Memory B cell (primary cell): ENCODE results near the gene CTDSP2.
"Not testable (repeated sequence)": the region's sequence is repeated elsewhere in the genome, so short reads cannot be mapped to it uniquely, and the experiment has no call there.

ENCODE experiments used
- ATAC-seq: fragments of 150-1000 bp; cut with Tn5 transposase; 2 replicates; pipeline ENCODE4 v1.10.0; 2021; ENCODE audit warnings: low read depth, mild to moderate bottlenecking, moderate library complexity
- DNase-seq, 2 donors: peaks; one replicate each; pipeline ENCODE4 v3.0.0; 2022; ENCODE audit warnings: low spot score in 2 of 2
- H3K27ac Mint-ChIP-seq: one replicate; pipeline ENCODE4 v1.8.0; 2022; ENCODE audit warnings: mild to moderate bottlenecking, moderate library complexity, mixed read lengths
- H3K27me3 Mint-ChIP-seq: one replicate; pipeline ENCODE4 v1.8.0; 2022; ENCODE audit warnings: mixed read lengths
- H3K36me3 Mint-ChIP-seq: one replicate; pipeline ENCODE4 v1.8.0; 2022; ENCODE audit warnings: mild to moderate bottlenecking, mixed read lengths
- H3K4me1 Mint-ChIP-seq: one replicate; pipeline ENCODE4 v1.8.0; 2022; ENCODE audit warnings: mixed read lengths
- H3K4me3 Mint-ChIP-seq: one replicate; pipeline ENCODE4 v1.8.0; 2022; ENCODE audit warnings: mild to moderate bottlenecking, moderate library complexity, mixed read lengths
- H3K9me3 Mint-ChIP-seq: one replicate; pipeline ENCODE4 v1.8.0; 2022; ENCODE audit warnings: mixed read lengths

Gene CTDSP2

DNA sequence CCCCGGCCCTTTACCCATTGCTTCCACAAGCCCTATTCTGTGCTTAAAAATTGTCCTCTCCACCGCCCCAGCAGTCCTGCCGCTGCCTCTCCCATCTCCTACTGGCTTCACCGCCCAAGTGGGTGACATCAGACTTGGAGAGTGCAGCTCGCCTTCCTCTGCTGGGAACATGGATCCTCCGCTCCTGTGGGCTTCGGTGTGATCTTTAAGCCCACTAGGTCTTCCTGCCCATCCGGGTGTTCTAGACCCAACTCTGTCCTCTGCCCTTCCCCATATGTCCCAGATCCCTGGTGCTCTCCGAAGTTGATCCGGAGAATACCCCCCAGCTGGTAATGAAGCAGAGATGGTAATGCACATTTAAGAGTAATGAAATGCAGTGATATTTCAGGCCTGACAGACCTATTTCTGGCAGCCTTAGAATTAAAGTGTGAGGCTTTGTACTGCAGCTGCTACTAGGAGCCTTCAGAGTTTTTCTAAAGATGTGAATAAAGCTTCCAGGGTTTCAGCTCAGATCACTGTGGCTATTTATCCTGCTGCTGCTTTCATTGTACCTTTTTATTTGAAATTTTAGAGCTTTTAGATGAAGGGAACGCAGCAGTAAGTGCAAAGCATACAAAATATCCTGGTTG, 22.9 kb upstream of the CTDSP2 start:
- no peak overlapping the region for H3K27ac Mint-ChIP-seq

DNA sequence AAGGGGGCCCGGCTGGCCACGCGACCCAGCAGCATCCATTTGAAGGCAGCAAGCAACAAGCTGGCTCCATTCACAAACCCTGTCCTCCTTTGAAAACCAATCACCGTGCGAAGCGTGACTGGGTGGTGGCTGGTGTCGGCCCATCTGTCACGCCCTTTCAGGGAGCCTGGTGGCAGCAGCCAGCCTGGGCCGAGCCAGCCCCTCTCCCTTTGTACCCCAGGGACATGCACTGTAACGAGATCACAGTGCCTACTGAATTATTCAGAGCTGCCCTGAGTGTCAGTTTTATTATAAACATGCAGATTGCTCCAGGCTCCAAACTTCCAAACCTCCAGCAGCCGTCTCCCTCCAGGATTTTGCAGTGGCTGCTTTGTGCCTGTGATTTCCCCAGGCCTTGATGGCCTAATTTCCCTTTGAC, 22.3 kb upstream of the CTDSP2 start:
- peaks cover 19% of the 10 kb centered on the region for H3K27me3 Mint-ChIP-seq
- H3K9me3 Mint-ChIP-seq, result no peaks in the 10 kb centered on the region
- DNase-seq, result no peak

More for the DNA sequence above, 22.9 kb upstream of the CTDSP2 start:
- Mint-ChIP-seq H3K27me3 (peaks cover 19% of the 10 kb centered on the region), H3K4me3 (no peak overlapping the region), H3K9me3 (no peaks in the 10 kb centered on the region), H3K36me3 (peaks cover 4% of the 10 kb centered on the region), H3K4me1 (peaks cover 5% of the 10 kb centered on the region)
- no peak for ATAC-seq
- no peak for DNase-seq

DNA sequence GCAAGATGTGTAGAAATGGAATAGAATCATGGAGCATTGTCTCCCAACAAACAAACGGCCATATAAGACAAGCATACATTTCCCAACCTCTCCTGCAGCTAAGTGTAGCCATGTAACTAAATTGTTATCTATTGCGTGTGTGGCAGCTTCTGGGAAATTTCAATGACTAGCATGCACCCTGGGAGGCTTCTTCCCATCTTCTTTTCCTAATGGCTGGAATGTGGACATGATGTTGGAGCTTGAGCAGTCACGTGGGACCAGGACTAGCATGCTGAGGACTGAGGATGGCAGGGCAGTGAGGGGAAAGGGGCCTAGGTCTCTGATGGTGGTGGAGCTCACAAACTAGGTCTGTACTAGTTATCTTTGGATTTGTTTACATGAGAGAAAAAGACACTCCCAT, 21.7 kb upstream of the CTDSP2 start:
- Mint-ChIP-seq H3K4me3 (no peak overlapping the region), H3K27ac (no peak overlapping the region), H3K9me3 (no peaks in the 10 kb centered on the region), H3K4me1 (peaks cover 2% of the 10 kb centered on the region), H3K36me3 (peaks cover 4% of the 10 kb centered on the region), H3K27me3 (peaks cover 21% of the 10 kb centered on the region)
- no peak for ATAC-seq
- no peak for DNase-seq

More for the DNA sequence above, 22.3 kb upstream of the CTDSP2 start:
- Mint-ChIP-seq H3K4me3 (no peak overlapping the region), H3K27ac (no peak overlapping the region), H3K36me3 (peaks cover 4% of the 10 kb centered on the region), H3K4me1 (peaks cover 2% of the 10 kb centered on the region)
- no peak for ATAC-seq

- Mint-ChIP-seq H3K4me1 (peaks cover 2% of the 10 kb centered on the region), H3K27ac (no peak overlapping the region), H3K27me3 (peaks cover 20% of the 10 kb centered on the region), H3K9me3 (no peaks in the 10 kb centered on the region), H3K36me3 (peaks cover 2% of the 10 kb centered on the region), H3K4me3 (no peak overlapping the region)
- DNase-seq (no peak), ATAC-seq (no peak)
These were observed 19.9 kb upstream of the CTDSP2 start for GRCh38 chr12:57866308-57867019.

DNA sequence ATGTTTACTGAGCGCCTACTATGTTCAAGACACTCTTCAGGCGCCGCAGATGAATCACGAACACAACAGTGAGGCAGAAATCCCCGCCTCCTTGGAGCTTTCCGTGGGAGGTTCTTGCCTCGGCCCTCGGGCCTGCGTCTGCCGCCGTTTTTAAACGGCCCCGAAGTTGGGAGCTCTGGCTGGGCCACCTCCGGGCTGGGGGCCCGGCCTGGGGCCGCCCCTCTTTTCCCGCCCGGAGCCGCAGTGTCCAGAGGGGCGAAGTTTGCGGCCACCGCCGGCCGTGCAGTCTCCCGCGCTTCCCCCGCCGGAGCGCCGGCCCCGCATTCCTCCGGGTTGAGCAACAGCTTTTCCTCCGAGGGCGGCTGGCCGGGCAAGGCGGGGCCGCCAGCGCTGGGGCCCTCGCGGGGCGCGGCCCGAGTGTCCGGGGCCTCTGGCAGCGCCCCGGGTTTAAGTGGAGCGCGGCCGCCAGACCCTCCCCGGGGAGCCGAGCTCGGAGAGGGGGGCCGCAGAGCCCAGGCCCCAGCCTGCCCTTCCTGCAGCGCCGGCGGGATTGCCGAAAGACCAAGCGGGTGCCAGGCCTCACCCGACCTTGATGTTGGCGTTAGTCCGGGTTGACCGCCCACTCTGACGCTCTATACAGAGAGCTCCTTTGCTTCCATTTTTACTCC, 18.7 kb upstream of the CTDSP2 start:
- Mint-ChIP-seq H3K4me3 (peak overlapping the region; percentile 84), H3K9me3 (no peaks in the 10 kb centered on the region), H3K36me3 (peaks cover 2% of the 10 kb centered on the region), H3K27ac (no peak overlapping the region), H3K4me1 (peaks cover 4% of the 10 kb centered on the region), H3K27me3 (peaks cover 23% of the 10 kb centered on the region)
- ATAC-seq, result peak; percentile 81
- DNase-seq, result peak; percentile 14 to 33

DNA sequence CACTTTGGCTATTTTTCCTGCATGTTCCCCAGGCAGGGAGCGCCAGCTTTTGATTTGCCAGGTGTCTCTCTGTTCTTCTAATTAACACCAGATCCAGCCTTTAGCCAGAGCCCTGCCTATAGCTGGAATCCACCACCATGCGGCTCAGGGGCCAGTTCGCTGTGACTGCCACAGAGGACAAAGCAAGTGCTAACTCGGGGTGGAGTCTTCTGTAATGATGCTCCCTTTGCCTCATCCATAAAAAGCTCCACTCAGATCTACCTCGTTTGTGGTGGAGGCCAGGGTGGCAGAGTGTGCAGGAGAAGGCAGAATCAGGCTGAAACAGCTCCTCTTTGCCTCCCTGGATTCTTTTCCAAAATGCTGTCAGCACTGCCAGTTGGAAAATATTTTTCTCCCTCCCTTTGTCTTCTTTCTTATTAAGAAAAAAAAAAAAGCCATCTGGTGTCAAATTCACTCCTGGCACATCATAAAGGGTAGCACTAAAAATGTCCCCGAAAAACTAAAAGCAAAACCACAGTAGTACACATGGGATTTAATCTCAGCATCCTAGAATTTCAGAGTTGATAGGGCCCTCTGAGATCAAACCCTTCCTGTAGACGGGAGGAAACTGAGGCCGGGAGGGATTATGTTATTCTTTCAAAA, 18.0 kb upstream of the CTDSP2 start:
- ATAC-seq (peak; percentile 9), DNase-seq (no peak)
- Mint-ChIP-seq H3K4me1 (peaks cover 5% of the 10 kb centered on the region), H3K9me3 (no peaks in the 10 kb centered on the region), H3K36me3 (peaks cover 2% of the 10 kb centered on the region), H3K27me3 (peaks cover 28% of the 10 kb centered on the region), H3K4me3 (peak overlapping the region; percentile 51), H3K27ac (no peak overlapping the region)

DNA sequence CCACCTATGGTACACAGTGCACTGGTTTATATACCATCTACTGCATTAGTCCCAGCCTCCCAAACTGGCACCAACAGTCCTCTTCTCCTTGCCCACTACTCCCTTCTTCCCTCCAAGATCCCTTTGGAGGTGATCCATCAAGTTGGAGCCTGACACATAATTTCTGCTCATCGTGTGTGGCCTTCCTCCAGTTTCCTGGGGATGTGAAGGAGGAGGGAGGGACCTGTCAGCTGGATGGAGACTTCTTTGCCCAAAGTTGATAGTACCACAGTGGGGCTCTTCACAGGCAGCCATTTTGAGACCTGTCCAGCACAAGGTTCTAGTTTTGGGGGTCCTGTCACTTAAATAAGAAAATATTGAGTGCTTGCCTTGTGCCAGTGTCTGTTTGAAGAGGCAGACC, 17.1 kb upstream of the CTDSP2 start:
- DNase-seq, result no peak
- Mint-ChIP-seq H3K36me3 (peaks cover 2% of the 10 kb centered on the region), H3K4me1 (peaks cover 5% of the 10 kb centered on the region), H3K4me3 (no peak overlapping the region), H3K27me3 (peaks cover 23% of the 10 kb centered on the region), H3K27ac (no peak overlapping the region), H3K9me3 (no peaks in the 10 kb centered on the region)
- no peak for ATAC-seq

DNA sequence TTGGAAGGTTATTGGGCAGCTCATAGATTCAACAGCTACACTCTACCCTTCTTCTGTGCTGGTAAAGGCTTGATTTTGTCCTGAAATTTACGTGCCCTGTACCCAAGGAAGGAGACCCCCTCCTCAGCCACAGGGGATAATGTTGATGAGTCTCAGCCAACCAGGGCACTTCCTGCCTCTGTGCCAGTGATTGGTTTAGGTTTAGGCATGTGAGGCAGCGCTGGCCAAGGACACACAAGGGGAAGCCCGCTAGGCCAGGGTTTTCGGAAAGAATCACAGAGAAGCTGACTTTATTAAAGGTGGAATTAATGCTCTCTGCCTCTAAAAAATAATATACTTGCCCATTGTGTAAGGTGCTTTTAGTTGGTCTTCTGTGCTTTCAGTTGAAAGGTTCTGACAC, 15.4 kb upstream of the CTDSP2 start:
- DNase-seq, result no peak
- Mint-ChIP-seq H3K4me3 (no peak overlapping the region), H3K27me3 (peaks cover 16% of the 10 kb centered on the region), H3K9me3 (no peaks in the 10 kb centered on the region), H3K4me1 (peaks cover 5% of the 10 kb centered on the region), H3K36me3 (no peaks in the 10 kb centered on the region), H3K27ac (no peak overlapping the region)
- no peak for ATAC-seq

DNA sequence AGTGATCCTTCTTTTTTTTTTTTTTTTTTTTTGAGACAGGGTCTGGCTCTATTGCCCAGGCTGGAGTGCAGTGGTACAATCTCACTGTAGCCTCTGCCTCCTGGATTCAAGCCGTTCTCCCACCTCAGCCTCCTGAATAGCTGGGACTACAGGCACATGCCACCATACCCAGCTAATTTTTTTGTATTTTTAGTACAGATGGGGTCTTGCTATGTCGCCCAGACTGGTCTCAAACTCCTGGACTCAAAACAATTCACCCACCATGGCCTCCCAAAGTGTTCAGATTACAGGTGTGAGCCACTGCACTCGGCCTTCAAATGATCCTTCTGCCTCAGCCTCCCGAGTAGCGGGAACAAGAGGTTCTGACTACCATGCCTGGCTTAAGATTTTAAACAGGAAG, 14.4 kb upstream of the CTDSP2 start:
- H3K27ac Mint-ChIP-seq, H3K4me3 Mint-ChIP-seq, ATAC-seq, H3K9me3 Mint-ChIP-seq, H3K4me1 Mint-ChIP-seq, H3K36me3 Mint-ChIP-seq, DNase-seq: not testable (repeated sequence)
- peaks cover 20% of the 10 kb centered on the region for H3K27me3 Mint-ChIP-seq

GRCh38 chr12:57859121-57859520, 12.6 kb upstream of the CTDSP2 start:
- Mint-ChIP-seq H3K27me3 (peaks cover 22% of the 10 kb centered on the region), H3K9me3 (peaks cover 5% of the 10 kb centered on the region)

GRCh38 chr12:57858123-57858522, 11.6 kb upstream of the CTDSP2 start:
- not testable (repeated sequence) for H3K36me3 Mint-ChIP-seq, DNase-seq, H3K27ac Mint-ChIP-seq, H3K4me3 Mint-ChIP-seq, ATAC-seq, H3K9me3 Mint-ChIP-seq, H3K4me1 Mint-ChIP-seq
- H3K27me3 Mint-ChIP-seq, result peaks cover 24% of the 10 kb centered on the region

More at GRCh38 chr12:57859121-57859520, 12.6 kb upstream of the CTDSP2 start:
- no peak overlapping the region for H3K4me3 Mint-ChIP-seq
- DNase-seq (no peak), ATAC-seq (no peak)
- peaks cover 2% of the 10 kb centered on the region for H3K36me3 Mint-ChIP-seq
- H3K27ac Mint-ChIP-seq, result no peak overlapping the region
- H3K4me1 Mint-ChIP-seq, result peaks cover 2% of the 10 kb centered on the region

DNA sequence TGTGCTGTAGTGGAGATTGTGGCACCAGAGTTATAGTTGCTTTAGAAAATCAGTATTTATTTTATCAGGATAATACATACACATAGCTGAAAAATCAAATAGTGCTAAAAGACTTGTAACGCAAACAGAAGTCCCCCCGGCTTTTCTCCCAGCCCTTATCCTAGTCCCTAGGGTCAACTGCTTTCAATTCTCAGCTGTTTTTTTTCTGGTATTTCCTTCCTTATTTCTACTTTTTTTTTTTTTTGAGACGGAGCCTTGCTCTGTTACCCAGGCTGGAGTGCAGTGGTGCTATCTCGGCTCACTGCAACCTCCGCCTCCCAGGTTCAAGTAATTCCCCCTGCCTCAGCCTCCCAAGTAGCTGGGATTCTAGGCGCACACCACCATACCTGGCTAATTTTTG, 8.4 kb upstream of the CTDSP2 start:
- H3K36me3 Mint-ChIP-seq, result peaks cover 2% of the 10 kb centered on the region
- DNase-seq, result no peak
- H3K27ac Mint-ChIP-seq, result no peak overlapping the region
- no peak for ATAC-seq
- peaks cover 17% of the 10 kb centered on the region for H3K4me1 Mint-ChIP-seq
- no peak overlapping the region for H3K4me3 Mint-ChIP-seq
- H3K9me3 Mint-ChIP-seq, result peaks cover 5% of the 10 kb centered on the region
- peaks cover 24% of the 10 kb centered on the region for H3K27me3 Mint-ChIP-seq

DNA sequence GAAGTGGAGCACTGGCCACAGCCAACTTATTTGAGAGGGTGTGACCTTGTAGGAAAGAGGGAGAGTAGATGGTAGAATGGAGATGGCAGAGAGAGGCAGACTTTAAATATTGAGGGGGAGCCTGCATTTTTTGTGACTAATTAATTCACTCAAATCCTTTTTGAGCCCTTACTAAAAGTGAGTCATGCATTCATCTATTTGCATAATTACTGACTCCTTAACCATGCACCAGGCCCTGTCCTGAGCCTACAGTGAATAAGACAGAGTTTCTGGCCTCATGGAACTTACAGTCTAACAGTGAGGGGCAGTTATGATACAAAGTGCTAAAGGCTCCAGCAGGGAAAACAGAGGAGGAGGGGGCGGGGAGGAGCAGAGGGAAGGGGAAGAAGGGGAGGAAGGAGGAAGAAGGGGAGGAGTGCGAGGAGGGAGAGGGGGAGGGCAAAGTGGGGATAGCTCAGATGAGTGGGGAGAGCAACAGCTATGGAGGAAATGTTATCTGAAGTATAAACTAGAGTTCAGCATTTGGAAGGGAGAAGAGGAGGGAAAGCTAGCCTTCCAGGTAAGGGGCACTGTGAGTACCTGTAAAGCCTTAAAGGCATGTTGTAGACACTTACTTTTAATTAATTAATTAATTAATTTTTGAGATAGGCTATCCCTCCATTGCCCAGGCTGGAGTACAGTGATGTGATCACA, 7.5 kb upstream of the CTDSP2 start:
- H3K27ac Mint-ChIP-seq, result no peak overlapping the region
- peaks cover 22% of the 10 kb centered on the region for H3K27me3 Mint-ChIP-seq
- peaks cover 2% of the 10 kb centered on the region for H3K36me3 Mint-ChIP-seq
- H3K4me1 Mint-ChIP-seq, result peaks cover 17% of the 10 kb centered on the region
- peaks cover 5% of the 10 kb centered on the region for H3K9me3 Mint-ChIP-seq
- no peak overlapping the region for H3K4me3 Mint-ChIP-seq
- ATAC-seq (no peak), DNase-seq (no peak)
